HG02870 (cell line): ENCODE measurements around the gene MSTO1.
"Not testable (repeated sequence)": the region's sequence is repeated elsewhere in the genome, so short reads cannot be mapped to it uniquely, and the experiment has no call there.

Experiments
- ATAC-seq: cut with Tn5 transposase; IDR thresholded peaks from one replicate; pipeline ENCODE4 v1.9.1; 2021; ENCODE audit warnings: mild to moderate bottlenecking, moderate library complexity; ENCODE audit not compliant: unreplicated experiment

MSTO1 gene

GRCh38 chr1:155610257-155610647 lies 234 bp downstream of the MSTO1 start:
- ATAC-seq = peak; percentile 29

- not testable (repeated sequence) for ATAC-seq
Measured at GRCh38 chr1:155613226-155613625, 3.2 kb downstream of the MSTO1 start.

DNA sequence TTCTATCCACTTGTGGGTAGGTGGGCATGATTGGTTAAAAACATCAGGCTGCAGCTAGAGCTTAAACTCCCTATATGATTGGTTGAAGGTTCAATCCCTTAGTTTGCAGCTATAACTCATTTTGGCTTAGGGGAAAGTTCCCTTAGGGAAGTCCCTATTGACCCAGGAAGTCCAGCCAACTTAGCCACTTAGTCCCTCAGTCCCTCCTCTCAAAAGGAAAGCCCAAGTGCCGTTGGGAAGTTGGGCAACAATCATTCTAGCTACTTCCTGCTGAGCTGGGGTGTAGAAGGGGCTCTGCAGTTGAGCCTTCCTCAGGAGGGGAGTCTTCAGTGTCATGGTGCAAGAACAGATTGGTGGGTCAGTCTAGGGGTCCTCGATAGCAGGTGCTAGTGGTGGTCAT lies 12.2 kb downstream of the MSTO1 start:
- no peak for ATAC-seq

- no peak for ATAC-seq
Measured at GRCh38 chr1:155623357-155623756, 13.3 kb downstream of the MSTO1 start.

DNA sequence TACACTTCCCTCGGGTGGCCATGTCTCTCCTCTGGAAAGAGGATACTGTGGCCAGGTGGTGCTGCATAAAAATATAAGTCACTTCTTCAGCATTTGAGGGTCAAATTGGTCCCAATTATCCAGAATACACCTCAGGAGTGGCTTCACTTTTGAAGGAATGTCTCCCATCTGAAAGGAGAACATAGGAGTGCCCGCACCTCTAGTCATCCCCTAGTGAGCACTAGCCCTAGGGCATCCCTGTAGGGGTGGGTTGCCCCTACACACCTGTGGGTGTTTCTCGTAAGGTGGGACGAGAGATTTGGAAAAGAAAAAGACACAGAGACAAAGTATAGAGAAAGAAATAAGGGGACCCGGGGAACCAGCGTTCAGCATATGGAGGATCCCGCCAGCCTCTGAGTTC lies 16.4 kb downstream of the MSTO1 start:
- ATAC-seq = not testable (repeated sequence)

- ATAC-seq = no peak
Measured at GRCh38 chr1:155636397-155637153, 26.6 kb downstream of the MSTO1 start.

- ATAC-seq = no peak
Measured at GRCh38 chr1:155640367-155640766, 30.3 kb downstream of the MSTO1 start.

GRCh38 chr1:155642559-155643180 lies 32.7 kb downstream of the MSTO1 start:
- ATAC-seq = not testable (repeated sequence)

DNA sequence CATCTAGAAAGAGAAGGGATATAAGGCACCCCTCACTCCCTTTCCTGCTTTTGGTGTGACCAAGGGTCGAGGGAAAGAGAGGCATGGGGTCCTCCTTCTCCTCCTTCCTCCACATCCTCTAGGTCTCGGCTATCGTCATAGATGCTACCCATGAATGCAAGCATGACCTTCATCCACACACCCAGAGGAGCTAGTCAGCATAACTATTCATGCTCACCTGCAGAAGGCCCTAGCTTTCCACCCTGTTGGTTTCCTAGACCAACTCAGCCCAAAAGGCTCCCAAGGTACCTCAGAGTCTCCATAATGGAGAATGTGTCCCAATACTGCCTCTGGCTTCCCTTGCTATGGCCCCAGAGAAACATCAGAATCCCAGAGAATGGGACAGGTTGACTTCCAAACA lies 33.2 kb downstream of the MSTO1 start:
- no peak for ATAC-seq

DNA sequence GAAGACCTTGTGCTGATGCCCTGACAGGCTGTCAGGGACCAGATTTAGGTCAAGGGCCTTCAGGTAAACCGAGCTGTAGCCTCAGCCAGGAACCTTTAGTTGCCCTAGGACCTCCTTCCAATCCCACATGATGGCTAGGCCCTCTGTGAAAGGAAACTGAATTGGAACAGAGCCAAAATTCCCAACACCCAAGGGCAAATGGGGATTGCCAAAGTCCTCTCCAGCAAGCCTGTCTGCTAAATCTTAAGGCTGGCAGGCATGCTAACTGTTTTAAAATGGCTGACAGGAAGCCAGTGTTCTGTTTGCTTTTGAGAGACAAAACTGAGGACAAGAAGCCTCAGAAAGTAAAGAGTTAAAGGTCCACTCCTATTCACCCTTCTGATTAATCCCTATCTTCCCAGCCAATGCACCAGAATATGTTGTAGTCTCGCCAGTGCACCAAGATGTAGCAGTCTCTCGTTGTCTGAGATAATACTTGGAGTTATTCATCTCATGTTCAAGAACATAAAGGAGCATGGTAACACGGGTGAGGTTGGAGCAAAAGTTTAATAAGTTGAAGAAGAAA lies 35.1 kb downstream of the MSTO1 start:
- no peak for ATAC-seq

DNA sequence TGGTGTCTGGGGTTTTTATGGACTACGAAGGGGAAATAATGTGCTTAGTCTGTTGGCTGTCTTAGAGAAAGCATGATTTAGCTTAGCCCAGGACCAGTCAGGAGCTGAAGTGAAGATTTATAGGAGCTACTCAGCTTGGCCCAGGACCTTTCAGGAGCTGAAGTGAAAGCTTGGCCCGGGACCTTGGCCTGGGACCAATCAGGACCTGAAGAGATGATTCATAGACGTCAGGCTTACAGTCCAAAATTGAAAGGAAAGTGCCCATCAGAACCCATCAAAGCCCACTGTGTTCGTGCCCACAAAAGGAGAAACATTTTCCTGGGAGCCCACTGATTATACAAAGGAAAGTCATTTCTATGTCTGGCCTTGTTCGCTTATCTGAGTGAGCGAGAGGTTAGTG lies 35.6 kb downstream of the MSTO1 start:
- no peak for ATAC-seq

DNA sequence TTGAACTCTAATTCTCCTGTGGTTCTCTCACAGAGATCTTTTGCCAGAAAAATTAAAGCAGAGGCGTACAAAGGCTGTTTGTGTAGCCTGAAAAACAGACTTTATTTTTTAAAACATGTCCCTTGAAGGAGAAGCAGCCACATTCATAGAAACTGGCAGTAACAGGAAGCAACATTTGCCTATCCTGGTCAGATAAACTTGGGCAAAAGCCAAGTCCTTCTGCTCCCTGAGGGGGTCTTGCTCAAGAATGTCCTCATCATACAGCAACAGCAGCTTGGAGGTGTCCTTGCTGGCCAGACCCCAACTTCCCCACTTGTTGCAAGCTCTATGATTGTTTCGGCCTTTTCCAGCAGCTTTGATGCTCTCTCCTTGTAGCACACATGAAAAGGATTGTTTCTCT lies 36.3 kb downstream of the MSTO1 start:
- no peak for ATAC-seq

GRCh38 chr1:155648207-155649147 lies 38.5 kb downstream of the MSTO1 start:
- no peak for ATAC-seq

DNA sequence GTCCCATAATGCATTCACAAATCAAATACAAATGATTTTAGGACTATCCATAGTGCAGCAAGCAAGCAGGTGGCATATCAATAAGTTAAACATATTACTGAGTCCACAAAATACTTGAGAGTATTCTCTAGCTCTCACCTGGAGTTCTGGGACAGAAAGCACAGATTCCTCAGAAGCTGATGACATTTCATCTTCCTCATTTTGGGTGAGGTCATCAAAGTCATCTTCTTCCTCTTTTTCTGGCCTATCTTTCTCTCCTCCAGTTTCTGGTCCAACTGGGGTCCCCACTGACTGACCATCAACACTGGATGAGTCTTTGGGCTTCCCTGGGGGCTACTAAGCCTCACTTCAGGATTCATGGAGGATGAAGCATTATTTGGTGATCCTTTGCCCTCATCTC lies 39.7 kb downstream of the MSTO1 start:
- ATAC-seq = no peak

DNA sequence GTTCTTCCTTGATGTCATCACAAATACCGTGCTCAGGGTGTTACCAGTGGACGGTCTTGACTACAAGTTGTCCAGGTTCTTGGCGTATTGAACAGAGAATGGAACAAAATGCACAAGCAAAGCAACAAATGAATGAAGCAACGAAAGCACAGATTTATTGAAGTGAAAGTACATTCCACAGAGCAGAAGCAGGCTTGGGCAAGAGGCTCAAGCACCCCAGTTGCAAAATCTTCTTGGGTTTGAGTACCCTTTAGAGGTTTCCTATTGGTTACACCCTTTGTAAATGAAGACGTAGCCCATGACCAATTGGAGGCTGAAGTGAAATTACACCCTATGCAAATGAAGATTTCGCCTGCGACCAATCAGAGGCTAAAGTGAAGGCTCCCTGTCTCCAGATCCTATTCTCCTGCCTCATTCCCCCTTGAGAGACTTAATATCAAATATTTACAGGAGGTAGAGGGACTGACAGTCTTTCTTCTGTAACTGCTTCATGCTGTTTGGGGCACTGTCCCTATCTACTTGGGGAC lies 40.3 kb downstream of the MSTO1 start:
- ATAC-seq = no peak

GRCh38 chr1:155651861-155652661 lies 42.0 kb downstream of the MSTO1 start:
- ATAC-seq = no peak

- ATAC-seq = no peak
Measured at GRCh38 chr1:155652951-155653350, 42.9 kb downstream of the MSTO1 start.

- ATAC-seq = no peak
Measured at GRCh38 chr1:155657463-155657862, 47.4 kb downstream of the MSTO1 start.

DNA sequence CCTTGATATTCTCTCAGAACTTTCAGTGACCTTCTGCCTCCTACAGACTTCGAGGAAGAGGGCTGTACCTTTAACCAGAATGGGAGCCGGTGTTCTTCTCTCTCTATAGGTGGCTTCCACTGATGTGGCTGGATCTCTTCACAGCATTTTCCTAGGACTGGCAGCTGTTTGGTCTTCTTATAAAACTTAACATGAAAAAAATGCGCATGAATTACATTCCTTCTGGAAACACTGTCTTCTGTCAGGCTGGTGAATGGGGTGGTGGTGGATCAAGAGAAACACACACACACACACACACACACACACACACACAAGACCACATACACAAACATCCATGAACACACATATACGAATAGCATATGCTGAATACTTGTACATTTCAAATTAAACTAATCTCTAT lies 51.2 kb downstream of the MSTO1 start:
- not testable (repeated sequence) for ATAC-seq
